Osteoblast (primary cell): ENCODE measurements around the gene LRRN4. TPM values are rescaled to one million over a fixed set of nuclear protein-coding genes. Genes with fewer than 3 reads are reported as not detected.

Source experiments
- DNase-seq: peaks from one replicate; pipeline ENCODE4 v3.0.0; 2011; ENCODE audit warnings: low spot score, mixed read lengths; ENCODE audit not compliant: insufficient read length; ENCODE audit errors: missing footprints
- H2AFZ ChIP-seq: 2 replicates; pipeline ENCODE4 v1.6.0; 2011; ENCODE audit warnings: mild to moderate bottlenecking, low read length
- H3K27ac ChIP-seq: 2 replicates; pipeline ENCODE4 v1.5.1; 2011; ENCODE audit warnings: mild to moderate bottlenecking, low read depth, low read length, moderate library complexity
- H3K27me3 ChIP-seq: 2 replicates; pipeline ENCODE4 v1.6.0; 2012; ENCODE audit warnings: mild to moderate bottlenecking, control low read depth, inconsistent platforms, low read length, moderate library complexity; ENCODE audit not compliant: insufficient read depth
- H3K36me3 ChIP-seq: 2 replicates; pipeline ENCODE4 v1.5.1; 2011; ENCODE audit warnings: mild to moderate bottlenecking, low read length, control low read depth, moderate library complexity; ENCODE audit not compliant: insufficient read depth
- H3K4me1 ChIP-seq: 2 replicates; pipeline ENCODE4 v1.5.1; 2011; ENCODE audit warnings: mild to moderate bottlenecking, low read length, control low read depth, moderate library complexity; ENCODE audit not compliant: insufficient read depth
- H3K4me2 ChIP-seq: 2 replicates; pipeline ENCODE4 v1.6.0; 2011; ENCODE audit warnings: mild to moderate bottlenecking, low read length; ENCODE audit not compliant: insufficient read depth
- H3K4me3 ChIP-seq: fragments of 200-600 bp; sonication (generic); 3 replicates; pipeline ENCODE4 v1.5.1; 2012; ENCODE audit warnings: mild to moderate bottlenecking, low read length, inconsistent platforms; ENCODE audit not compliant: insufficient read depth
- H3K79me2 ChIP-seq: 2 replicates; pipeline ENCODE4 v1.6.0; 2012; ENCODE audit warnings: mild to moderate bottlenecking, low read length, control low read depth, inconsistent platforms; ENCODE audit not compliant: insufficient read depth
- H3K9me3 ChIP-seq: 2 replicates; pipeline ENCODE4 v1.5.1; 2011; ENCODE audit warnings: low read depth, low read length, control low read depth
- H4K20me1 ChIP-seq: 2 replicates; pipeline ENCODE4 v1.6.0; 2012; ENCODE audit warnings: mild to moderate bottlenecking, low read length, control low read depth; ENCODE audit not compliant: insufficient read depth
- small RNA-seq: library from RNA; depleted of rRNA; stranded (forward); fragments of <200 nt; gene quantifications from one replicate; pipeline ENCODE3, GENCODE V24; 2012
- total RNA-seq: library from RNA; depleted of rRNA; stranded (reverse); fragments of >200 nt; gene quantifications from 2 replicates; pipeline ENCODE4 v1.2.3, GENCODE V29; 2012
- TF ChIP-seq, protein P1 (sequence below): IDR thresholded peaks from 2 replicates; pipeline ENCODE4 v1.5.1; 2011; ENCODE audit warnings: mild to moderate bottlenecking, low read depth, low read length, moderate library complexity; ENCODE audit errors: extremely low read depth

The LRRN4 gene
- total RNA-seq, 1 donor, result not detected

GRCh38 chr20:5996765-5997164 lies 57.1 kb downstream of the LRRN4 start:
- TF ChIP-seq, protein P1, sequence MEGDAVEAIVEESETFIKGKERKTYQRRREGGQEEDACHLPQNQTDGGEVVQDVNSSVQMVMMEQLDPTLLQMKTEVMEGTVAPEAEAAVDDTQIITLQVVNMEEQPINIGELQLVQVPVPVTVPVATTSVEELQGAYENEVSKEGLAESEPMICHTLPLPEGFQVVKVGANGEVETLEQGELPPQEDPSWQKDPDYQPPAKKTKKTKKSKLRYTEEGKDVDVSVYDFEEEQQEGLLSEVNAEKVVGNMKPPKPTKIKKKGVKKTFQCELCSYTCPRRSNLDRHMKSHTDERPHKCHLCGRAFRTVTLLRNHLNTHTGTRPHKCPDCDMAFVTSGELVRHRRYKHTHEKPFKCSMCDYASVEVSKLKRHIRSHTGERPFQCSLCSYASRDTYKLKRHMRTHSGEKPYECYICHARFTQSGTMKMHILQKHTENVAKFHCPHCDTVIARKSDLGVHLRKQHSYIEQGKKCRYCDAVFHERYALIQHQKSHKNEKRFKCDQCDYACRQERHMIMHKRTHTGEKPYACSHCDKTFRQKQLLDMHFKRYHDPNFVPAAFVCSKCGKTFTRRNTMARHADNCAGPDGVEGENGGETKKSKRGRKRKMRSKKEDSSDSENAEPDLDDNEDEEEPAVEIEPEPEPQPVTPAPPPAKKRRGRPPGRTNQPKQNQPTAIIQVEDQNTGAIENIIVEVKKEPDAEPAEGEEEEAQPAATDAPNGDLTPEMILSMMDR, result no peak
- Histone ChIP-seq H3K9me3 (no peaks in the 10 kb centered on the region), H3K4me1 (peaks cover 2% of the 10 kb centered on the region), H2AFZ (no peak overlapping the region), H3K4me3 (no peak overlapping the region), H3K27ac (no peak overlapping the region), H3K36me3 (peaks cover 3% of the 10 kb centered on the region), H3K27me3 (no peaks in the 10 kb centered on the region), H3K79me2 (no peaks in the 10 kb centered on the region), H4K20me1 (no peaks in the 10 kb centered on the region), H3K4me2 (no peak overlapping the region)
- no peak for DNase-seq

- H3K4me1 ChIP-seq, result peaks cover 12% of the 10 kb centered on the region
- DNase-seq, result peak; percentile 82
- TF ChIP-seq, protein P1, result no peak
- H3K36me3 ChIP-seq, result peaks cover 3% of the 10 kb centered on the region
- H4K20me1 ChIP-seq, result no peaks in the 10 kb centered on the region
- no peak overlapping the region for H2AFZ ChIP-seq
- H3K4me2 ChIP-seq, result no peak overlapping the region
- no peaks in the 10 kb centered on the region for H3K27me3 ChIP-seq
- no peak overlapping the region for H3K4me3 ChIP-seq
- no peaks in the 10 kb centered on the region for H3K79me2 ChIP-seq
- no peaks in the 10 kb centered on the region for H3K9me3 ChIP-seq
- peak overlapping the region; percentile 54 for H3K27ac ChIP-seq
Observed at GRCh38 chr20:5991623-5992441, 62.0 kb downstream of the LRRN4 start.

- Histone ChIP-seq H3K36me3 (peaks cover 3% of the 10 kb centered on the region), H3K79me2 (no peaks in the 10 kb centered on the region), H3K4me2 (no peak overlapping the region), H3K27me3 (no peaks in the 10 kb centered on the region), H2AFZ (no peak overlapping the region), H3K4me3 (no peak overlapping the region), H3K4me1 (peaks cover 12% of the 10 kb centered on the region), H3K9me3 (no peaks in the 10 kb centered on the region), H3K27ac (peak overlapping the region; percentile 54), H4K20me1 (no peaks in the 10 kb centered on the region)
- no peak for DNase-seq
- TF ChIP-seq, protein P1, result no peak
Observed at GRCh38 chr20:5990946-5991345, 62.9 kb downstream of the LRRN4 start.

Small RNA genes within 50 kb of the gene (small RNA-seq; reads per million reads assigned to genes)
- gene RN7SL498P, result not detected

Other genes with a start within 250 kb of the LRRN4 start
- gene CHGB, start 142.6 kb downstream of the LRRN4 start, total RNA-seq, result not detected in 2 replicates
- gene TRMT6, start 103.5 kb downstream of the LRRN4 start, total RNA-seq, result 5.4 and 5.9 TPM in 2 replicates
- 3.3 and 3.5 TPM in 2 replicates for gene MCM8, start 103.4 kb downstream of the LRRN4 start, total RNA-seq
- gene CRLS1, start 47.9 kb downstream of the LRRN4 start, total RNA-seq, result 37.6 and 42.1 TPM in 2 replicates
- gene FERMT1, start 69.0 kb upstream of the LRRN4 start, total RNA-seq, result 2.1 and 2.5 TPM in 2 replicates